Sigmoid colon (tissue), 7 donors: ENCODE measurements around the gene CLHC1. TPM values are rescaled to one million over a fixed set of nuclear protein-coding genes. Genes with fewer than 3 reads are reported as not detected.

Experiments used
- DNase-seq: peaks from one replicate; pipeline ENCODE4 v3.0.0-alpha.2; 2019
- H3K27ac ChIP-seq, 4 donors: fragments of 200-600 bp; sonication (generic); one replicate each; pipeline ENCODE4 v1.5.1; 2016 to 2019; ENCODE audit warnings: mild to moderate bottlenecking in 1 of 4
- H3K27me3 ChIP-seq, 3 donors: fragments of 200-600 bp; sonication (generic); one replicate each; pipeline ENCODE4 v1.5.1; 2019; ENCODE audit warnings: mild to moderate bottlenecking in 1 of 3
- H3K36me3 ChIP-seq, 4 donors: fragments of 200-600 bp; sonication (generic); one replicate each; pipeline ENCODE4 v1.5.1; 2016 to 2019
- H3K4me1 ChIP-seq, 4 donors: fragments of 200-600 bp; sonication (generic); one replicate each; pipeline ENCODE4 v1.5.1; 2017 to 2019
- H3K4me3 ChIP-seq, 4 donors: fragments of 200-600 bp; sonication (generic); one replicate each; pipeline ENCODE4 v1.5.1; 2017 to 2019; ENCODE audit warnings: mild to moderate bottlenecking in 2 of 4, moderate library complexity in 1 of 4
- H3K9me3 ChIP-seq, 4 donors: fragments of 200-600 bp in 3 of 4; sonication (generic) in 3 of 4; one replicate each; pipeline versions ENCODE4 v1.5.1 to v1.6.1; 2013 to 2019
- CTCF ChIP-seq, 4 experiments: fragments of 450-650 bp in 3 of 4; fragments of 200-600 bp in 1 of 4; IDR thresholded peaks; one replicate each; pipeline ENCODE4 v1.5.1; 2016 to 2019; ENCODE audit warnings: antibody characterized with exemption in 4 of 4, mild to moderate bottlenecking in 3 of 4, moderate library complexity in 2 of 4
- EP300 ChIP-seq, 4 donors: sonication (generic); formaldehyde crosslinking; IDR thresholded peaks; one replicate each; pipeline ENCODE4 v1.6.1; 2017; ENCODE audit warnings: antibody characterized with exemption in 4 of 4
- POLR2A ChIP-seq, 2 donors: fragments of 450-650 bp; IDR thresholded peaks; one replicate each; pipeline ENCODE4 v1.6.1; 2016; ENCODE audit warnings: antibody characterized with exemption in 2 of 2, mild to moderate bottlenecking in 2 of 2, moderate library complexity in 2 of 2
- POLR2AphosphoS5 ChIP-seq, 4 donors: sonication (generic); formaldehyde crosslinking; IDR thresholded peaks; one replicate each; pipeline ENCODE4 v1.6.1; 2017; ENCODE audit warnings: antibody characterized with exemption in 4 of 4
- WGBS, 2 donors: extraction: QIAGEN DNeasy Blood & Tissue Kit; methylation state at CpG; one replicate each; pipeline ENCODE4 v1.1.7; 2013; 5-methylcytosine and 5-hydroxymethylcytosine counted together
- intact Hi-C: fragments of 100-400 bp; cut with DNase I; formaldehyde crosslinking; loops from one replicate; pipeline ENCODE4 v1.15.1; 2023
- polyA plus RNA-seq, 3 donors: library from polyadenylated mRNA; stranded (reverse); fragments of 200-250 nt; gene quantifications; one replicate each; pipeline ENCODE4 v1.2.3, GENCODE V29; 2013
- total RNA-seq, 4 donors: library from RNA; depleted of rRNA; stranded (reverse); fragments of >200 nt; gene quantifications; one replicate each; pipeline ENCODE4 v1.1.0, GENCODE V29; 2016
- donor health status: healthy with polysubstance abuse.
- donor health status: Bipolar disorder and iron deficiency.
- donor health status: healthy.

CLHC1 gene
- total and polyA plus RNA-seq, 7 donors: 4.4 to 22.4 (median 6.6) TPM

DNA sequence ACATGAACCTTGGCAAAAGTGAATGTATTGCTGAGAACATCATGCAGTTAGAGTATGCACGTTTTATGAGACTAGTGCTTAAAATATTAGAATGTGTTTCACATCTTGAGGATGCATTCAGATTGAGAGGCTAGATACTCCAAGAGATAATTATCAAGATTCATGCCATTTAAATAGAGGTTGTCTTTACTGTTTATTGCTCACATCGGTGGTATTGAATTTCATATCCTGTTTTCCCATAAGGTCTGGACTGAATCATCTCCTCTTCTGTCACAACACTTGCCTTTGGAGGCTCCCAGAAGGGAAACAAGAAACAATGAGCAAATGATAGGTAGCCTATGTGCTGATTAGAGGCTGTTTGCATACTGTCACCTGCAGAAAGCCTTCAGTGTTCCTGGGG is 83.8 kb downstream of the CLHC1 start:
- Histone ChIP-seq H3K9me3 (no peaks in the 10 kb centered on the region), H3K27me3 (no peaks in the 10 kb centered on the region), H3K4me3 (no peak overlapping the region), H3K27ac (no peak overlapping the region), H3K4me1 (peaks cover 0 to 35% (median 22%) of the 10 kb centered on the region in 4 donors), H3K36me3 (no peaks in the 10 kb centered on the region)
- TF ChIP-seq POLR2AphosphoS5 (IDR thresholded peaks at IDR 0.05) (no peak), EP300 (IDR thresholded peaks at IDR 0.05) (no peak), POLR2A (IDR thresholded peaks at IDR 0.05) (no peak), CTCF (IDR thresholded peaks at IDR 0.05) (no peak)
- intact Hi-C loops: no loop called here
- DNase-seq: no peak
- WGBS, 2 donors: 62 to 80% methylated on average over 2 of the region's 2 CpGs

GRCh38 chr2:55147531-55147930 is 84.6 kb downstream of the CLHC1 start:
- WGBS, 2 donors: 95 to 97% methylated on average over 3 of the region's 3 CpGs
- no peaks in the 10 kb centered on the region for H3K9me3 ChIP-seq

DNA sequence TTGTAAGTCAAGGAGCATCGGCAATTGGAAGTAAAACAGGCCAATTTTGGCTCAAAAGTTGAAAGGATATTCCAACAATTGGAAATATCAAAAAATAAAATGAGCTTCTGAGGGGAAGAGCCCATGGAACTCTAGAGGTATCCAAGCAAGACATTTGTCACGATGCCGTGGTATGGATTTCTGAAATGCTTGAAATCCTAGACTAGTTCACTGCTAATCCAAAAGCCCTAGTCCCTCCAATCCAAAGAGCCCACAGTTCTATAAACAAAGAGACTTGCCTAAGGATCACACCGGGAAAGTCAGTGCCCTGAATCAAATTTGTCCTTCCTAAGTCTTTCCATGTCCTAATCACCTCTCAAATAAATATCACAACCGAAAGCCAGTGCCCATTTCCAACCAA is 85.1 kb downstream of the CLHC1 start:
- WGBS, 2 donors: 95 to 98% methylated on average over 5 of the region's 5 CpGs
- no peak for TF ChIP-seq EP300 (IDR thresholded peaks at IDR 0.05)
- no peak for TF ChIP-seq CTCF (IDR thresholded peaks at IDR 0.05)
- TF ChIP-seq POLR2AphosphoS5 (IDR thresholded peaks at IDR 0.05): no peak
- no peak for TF ChIP-seq POLR2A (IDR thresholded peaks at IDR 0.05)
- intact Hi-C loops: no loop called here
- no peaks in the 10 kb centered on the region for H3K36me3 ChIP-seq
- peaks cover 0 to 33% (median 13%) of the 10 kb centered on the region in 4 donors for H3K4me1 ChIP-seq
- no peak overlapping the region for H3K4me3 ChIP-seq
- H3K9me3 ChIP-seq: no peaks in the 10 kb centered on the region
- no peak overlapping the region for H3K27ac ChIP-seq
- DNase-seq: no peak
- no peaks in the 10 kb centered on the region for H3K27me3 ChIP-seq

More at GRCh38 chr2:55147531-55147930, 84.6 kb downstream of the CLHC1 start:
- no peak overlapping the region for H3K4me3 ChIP-seq
- no peak overlapping the region for H3K27ac ChIP-seq
- no peaks in the 10 kb centered on the region for H3K27me3 ChIP-seq
- intact Hi-C loops: no loop called here
- DNase-seq: no peak
- H3K4me1 ChIP-seq: peaks cover 0 to 34% (median 16%) of the 10 kb centered on the region in 4 donors
- TF ChIP-seq POLR2AphosphoS5 (IDR thresholded peaks at IDR 0.05) (no peak), CTCF (IDR thresholded peaks at IDR 0.05) (no peak), POLR2A (IDR thresholded peaks at IDR 0.05) (no peak), EP300 (IDR thresholded peaks at IDR 0.05) (no peak)
- no peaks in the 10 kb centered on the region for H3K36me3 ChIP-seq

- DNase-seq: no peak
- Histone ChIP-seq H3K4me3 (no peak overlapping the region), H3K36me3 (no peaks in the 10 kb centered on the region), H3K4me1 (peaks cover 0 to 28% (median 9%) of the 10 kb centered on the region in 4 donors), H3K27ac (no peak overlapping the region), H3K9me3 (no peaks in the 10 kb centered on the region), H3K27me3 (no peaks in the 10 kb centered on the region)
- TF ChIP-seq POLR2A (IDR thresholded peaks at IDR 0.05) (no peak), POLR2AphosphoS5 (IDR thresholded peaks at IDR 0.05) (no peak), EP300 (IDR thresholded peaks at IDR 0.05) (no peak), CTCF (IDR thresholded peaks at IDR 0.05) (no peak)
- WGBS, 2 donors: 86 to 90% methylated on average over 2 of the region's 2 CpGs
- intact Hi-C loops: no loop called here
Measured at GRCh38 chr2:55146263-55146662, 85.8 kb downstream of the CLHC1 start.
